Colonic mucosa (tissue), 4 donors: Measurements from ENCODE around the gene ZBTB20. TPM values are rescaled to one million over a fixed set of nuclear protein-coding genes. Genes with fewer than 3 reads are reported as not detected.

Experiments
- DNase-seq: peaks from one replicate; pipeline ENCODE4 v3.0.0-alpha.2; 2020
- H3K27ac ChIP-seq: fragments of 200-600 bp; one replicate; pipeline ENCODE4 v1.8.0; 2021
- H3K27me3 ChIP-seq: fragments of 200-600 bp; one replicate; pipeline ENCODE4 v1.8.0; 2021
- H3K36me3 ChIP-seq: fragments of 200-600 bp; one replicate; pipeline ENCODE4 v1.8.0; 2021
- H3K4me1 ChIP-seq: fragments of 200-600 bp; one replicate; pipeline ENCODE4 v1.8.0; 2021; ENCODE audit warnings: mild to moderate bottlenecking
- H3K4me3 ChIP-seq: fragments of 200-600 bp; one replicate; pipeline ENCODE4 v1.8.0; 2021
- H3K9ac ChIP-seq, 2 donors: one replicate each; pipeline ENCODE4 v1.7.0; 2013; ENCODE audit warnings: control low read depth in 2 of 2, low read depth in 2 of 2, low read length in 2 of 2
- H3K9me3 ChIP-seq: fragments of 200-600 bp; one replicate; pipeline ENCODE4 v1.8.0; 2021
- CTCF ChIP-seq: fragments of 200-600 bp; IDR thresholded peaks from one replicate; pipeline ENCODE4 v1.8.0; 2022; ENCODE audit warnings: antibody characterized with exemption, mild to moderate bottlenecking
- intact Hi-C: fragments of 100-400 bp; cut with DNase I; formaldehyde crosslinking; loops from one replicate; pipeline ENCODE4 v1.14.1; 2022
- total RNA-seq, 2 donors: library from RNA; stranded (reverse); fragmentation: NEBNext Ultra II Directional in 1 of 2; extraction: Animal tissue kit (Norgen Biotek cat#: 25700) in 1 of 2; gene quantifications; one replicate each; pipeline ENCODE4 v1.2.1, GENCODE V29; 2021
- donor health status: healthy.
- donor health status: DM: no; HTN: no; CAD: no.
- donor health status: DM: no; HTN: no; CAD: no.

The ZBTB20 gene
- total RNA-seq, 2 donors from 2014 or later: 12.7 to 21.2 TPM

GRCh38 chr3:114496874-114497273 is 650.2 kb downstream of the ZBTB20 start:
- Histone ChIP-seq H3K4me1 (no peaks in the 10 kb centered on the region), H3K9ac (no peak overlapping the region), H3K36me3 (no peaks in the 10 kb centered on the region), H3K9me3 (no peaks in the 10 kb centered on the region), H3K27ac (no peak overlapping the region), H3K27me3 (no peaks in the 10 kb centered on the region), H3K4me3 (no peak overlapping the region)
- TF ChIP-seq CTCF: no peak
- DNase-seq: no peak
- intact Hi-C loops: no loop called here

GRCh38 chr3:114496466-114496865 is 650.6 kb downstream of the ZBTB20 start:
- no peak for TF ChIP-seq CTCF
- Histone ChIP-seq H3K27me3 (no peaks in the 10 kb centered on the region), H3K36me3 (no peaks in the 10 kb centered on the region), H3K4me3 (no peak overlapping the region), H3K9me3 (no peaks in the 10 kb centered on the region), H3K9ac (no peak overlapping the region), H3K4me1 (no peaks in the 10 kb centered on the region), H3K27ac (no peak overlapping the region)
- no peak for DNase-seq
- intact Hi-C loops: no loop called here

GRCh38 chr3:114496021-114496434 is 651.1 kb downstream of the ZBTB20 start:
- no peak overlapping the region for H3K9ac ChIP-seq

GRCh38 chr3:114494498-114494897 is 652.6 kb downstream of the ZBTB20 start:
- H3K27ac ChIP-seq: no peak overlapping the region
- H3K9me3 ChIP-seq: no peaks in the 10 kb centered on the region
- DNase-seq: no peak
- H3K4me3 ChIP-seq: no peak overlapping the region
- no peaks in the 10 kb centered on the region for H3K4me1 ChIP-seq
- no peak for TF ChIP-seq CTCF
- no peaks in the 10 kb centered on the region for H3K27me3 ChIP-seq
- H3K9ac ChIP-seq: no peak overlapping the region
- intact Hi-C loops: no loop called here
- H3K36me3 ChIP-seq: no peaks in the 10 kb centered on the region

More at GRCh38 chr3:114496021-114496434, 651.1 kb downstream of the ZBTB20 start:
- DNase-seq: no peak
- TF ChIP-seq CTCF: no peak
- no peaks in the 10 kb centered on the region for H3K36me3 ChIP-seq
- H3K9me3 ChIP-seq: no peaks in the 10 kb centered on the region
- intact Hi-C loops: no loop called here
- no peaks in the 10 kb centered on the region for H3K4me1 ChIP-seq
- no peak overlapping the region for H3K4me3 ChIP-seq
- H3K27me3 ChIP-seq: no peaks in the 10 kb centered on the region
- H3K27ac ChIP-seq: no peak overlapping the region

GRCh38 chr3:114490829-114491228 is 656.3 kb downstream of the ZBTB20 start:
- Histone ChIP-seq H3K36me3 (no peaks in the 10 kb centered on the region), H3K27me3 (no peaks in the 10 kb centered on the region), H3K4me1 (no peaks in the 10 kb centered on the region), H3K9ac (no peak overlapping the region), H3K27ac (no peak overlapping the region), H3K4me3 (no peak overlapping the region), H3K9me3 (no peaks in the 10 kb centered on the region)
- DNase-seq: no peak
- intact Hi-C loops: no loop called here
- no peak for TF ChIP-seq CTCF

- intact Hi-C loops: no loop called here
- H3K36me3 ChIP-seq: no peaks in the 10 kb centered on the region
- no peak overlapping the region for H3K27ac ChIP-seq
- H3K4me1 ChIP-seq: no peaks in the 10 kb centered on the region
- no peaks in the 10 kb centered on the region for H3K9me3 ChIP-seq
- H3K9ac ChIP-seq: no peak overlapping the region
- TF ChIP-seq CTCF: no peak
- no peak overlapping the region for H3K4me3 ChIP-seq
- no peaks in the 10 kb centered on the region for H3K27me3 ChIP-seq
- DNase-seq: no peak
Observed at GRCh38 chr3:114487502-114487901, 659.6 kb downstream of the ZBTB20 start.
